GM11168 (cell line): Measurements from ENCODE around the gene TBX2.

Experiments used
- in situ Hi-C: fragments of 300-500 bp; cut with MboI; formaldehyde crosslinking; loops from one replicate; pipeline ENCODE4 v1.12.0; 2022; ENCODE audit warnings: low sequenced_read_pairs; ENCODE audit not compliant: unreplicated experiment

Gene TBX2

DNA sequence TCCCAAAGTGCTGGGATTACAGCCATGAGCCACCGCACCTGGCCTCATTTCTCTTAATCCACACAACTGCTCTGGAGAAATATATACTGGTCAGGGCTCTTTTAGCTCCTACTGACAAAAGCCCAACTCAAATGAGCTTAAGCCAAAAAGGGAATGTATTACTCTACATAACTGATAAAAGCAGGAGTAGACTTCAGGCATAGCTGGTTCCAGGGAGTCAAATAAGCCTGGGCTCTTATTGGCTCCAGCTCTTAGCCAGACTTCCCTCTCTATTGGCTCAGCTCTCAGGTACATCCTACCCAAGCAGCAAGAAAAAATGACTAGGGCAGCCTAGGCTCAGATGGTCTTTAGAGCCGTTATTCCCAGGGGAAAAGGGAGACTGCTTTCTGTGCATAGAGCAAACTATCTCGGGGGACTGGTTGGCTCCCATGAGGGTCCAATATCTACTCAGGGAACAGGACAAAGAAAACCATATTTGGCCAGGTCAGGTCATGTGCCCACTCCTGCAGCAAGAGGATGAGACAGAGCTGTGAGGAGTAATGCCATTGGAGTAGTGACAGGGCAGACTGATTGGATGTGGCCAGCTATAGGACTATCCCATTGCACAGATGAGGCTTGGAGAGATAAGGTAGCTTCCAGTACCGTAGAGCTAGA is 21.2 kb downstream of the TBX2 start:
- in situ Hi-C loops = no loop called here

DNA sequence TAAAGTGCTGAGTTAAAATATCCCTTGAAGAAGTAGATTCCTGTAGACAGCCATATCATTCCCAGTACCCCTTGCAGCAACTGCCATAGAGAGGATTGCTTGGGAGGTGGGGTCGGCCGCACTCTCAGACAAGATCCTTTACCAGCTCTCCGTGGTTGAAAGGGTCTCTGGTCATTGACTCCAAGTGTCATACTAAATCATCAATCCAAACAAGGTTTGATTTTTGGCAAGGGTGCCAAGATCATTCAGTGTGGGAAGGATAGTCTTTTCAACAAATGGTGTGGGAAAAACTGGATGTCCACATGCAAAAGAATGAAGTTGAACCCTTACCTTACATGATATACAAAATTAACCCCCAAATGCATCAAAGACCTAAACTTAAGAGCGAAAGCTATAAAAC is 21.8 kb downstream of the TBX2 start:
- in situ Hi-C loops = no loop called here

DNA sequence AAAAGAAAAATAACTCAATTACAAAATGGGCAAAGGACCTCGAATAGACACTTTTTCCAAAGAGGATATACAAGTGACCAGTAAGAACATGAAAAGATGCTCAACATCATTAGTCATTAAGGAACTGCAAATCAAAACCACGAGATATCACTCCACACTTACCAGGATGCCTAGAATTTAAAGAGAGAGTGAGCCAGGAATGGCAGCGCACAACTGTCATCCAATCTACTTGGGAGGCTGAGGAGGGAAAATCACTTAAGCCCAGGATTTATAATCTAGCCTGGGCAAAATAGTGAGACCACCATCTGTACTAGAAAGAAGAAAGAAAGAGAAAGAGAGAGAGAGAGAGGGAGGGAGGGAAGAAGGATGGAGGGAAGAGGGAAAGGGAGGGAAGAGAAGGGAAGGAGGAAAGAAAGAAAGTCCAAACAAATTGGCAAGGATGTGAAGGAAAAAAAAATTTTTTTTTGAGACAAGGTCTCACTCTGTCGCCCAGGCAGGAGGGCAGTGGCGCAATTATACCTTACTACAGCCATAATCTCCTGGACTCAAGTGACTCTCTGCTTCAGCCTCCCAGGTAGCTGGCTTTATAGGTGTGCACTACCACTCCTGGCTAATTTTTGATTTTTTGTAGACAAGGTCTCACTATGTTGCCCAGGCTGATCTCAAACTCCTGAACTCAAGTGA is 22.6 kb downstream of the TBX2 start:
- in situ Hi-C loops = no loop called here

DNA sequence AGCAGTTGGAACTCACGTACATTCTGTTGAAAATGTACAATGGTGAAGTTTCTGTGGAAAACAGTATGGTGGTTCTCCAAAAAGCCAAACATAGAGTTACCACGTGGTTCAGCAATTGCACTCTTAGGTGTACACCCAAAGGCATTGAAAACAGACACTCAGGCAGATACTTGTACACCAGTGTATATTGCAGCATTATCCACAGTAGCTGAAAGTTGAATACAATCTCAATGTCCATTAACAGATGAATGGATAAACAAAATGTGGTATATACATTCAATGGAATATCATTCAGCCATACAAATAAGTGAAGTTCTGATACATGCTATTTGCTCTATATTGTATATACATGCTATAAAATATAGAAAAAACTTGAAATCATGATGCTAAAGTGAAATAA is 23.2 kb downstream of the TBX2 start:
- in situ Hi-C loops = no loop called here

DNA sequence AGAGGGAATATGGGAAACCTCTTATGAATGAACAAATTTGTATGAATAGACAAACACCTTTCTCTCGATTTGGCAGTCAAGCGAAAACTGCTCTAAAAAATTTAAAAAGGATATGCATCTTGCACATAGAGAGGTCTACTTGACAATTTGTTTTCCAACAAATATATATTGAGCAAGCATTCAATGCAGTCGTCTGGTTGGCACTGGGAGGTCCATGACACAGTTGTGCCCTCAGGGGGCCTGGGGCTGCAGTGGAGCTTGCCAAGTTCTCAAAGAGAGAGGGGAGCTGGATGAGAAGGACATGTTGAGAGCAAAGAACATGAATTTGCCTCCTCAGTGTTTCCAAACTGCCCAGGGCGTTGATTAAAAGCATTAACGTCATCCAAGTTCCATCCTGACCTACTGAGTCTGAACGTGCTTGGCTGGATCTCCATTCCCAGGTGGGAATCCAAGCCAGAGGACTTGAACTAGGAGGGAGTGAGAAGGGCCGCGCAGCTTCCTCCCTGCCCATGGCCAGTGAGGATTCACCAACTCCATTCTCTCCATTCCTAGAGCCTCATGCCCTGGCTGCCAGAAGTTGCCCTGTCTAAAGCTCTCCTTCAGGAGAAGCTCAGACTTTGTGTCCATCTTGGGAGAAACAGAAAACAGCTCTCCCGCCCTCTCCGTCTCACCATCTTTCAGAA is 24.5 kb downstream of the TBX2 start:
- in situ Hi-C loops = no loop called here

DNA sequence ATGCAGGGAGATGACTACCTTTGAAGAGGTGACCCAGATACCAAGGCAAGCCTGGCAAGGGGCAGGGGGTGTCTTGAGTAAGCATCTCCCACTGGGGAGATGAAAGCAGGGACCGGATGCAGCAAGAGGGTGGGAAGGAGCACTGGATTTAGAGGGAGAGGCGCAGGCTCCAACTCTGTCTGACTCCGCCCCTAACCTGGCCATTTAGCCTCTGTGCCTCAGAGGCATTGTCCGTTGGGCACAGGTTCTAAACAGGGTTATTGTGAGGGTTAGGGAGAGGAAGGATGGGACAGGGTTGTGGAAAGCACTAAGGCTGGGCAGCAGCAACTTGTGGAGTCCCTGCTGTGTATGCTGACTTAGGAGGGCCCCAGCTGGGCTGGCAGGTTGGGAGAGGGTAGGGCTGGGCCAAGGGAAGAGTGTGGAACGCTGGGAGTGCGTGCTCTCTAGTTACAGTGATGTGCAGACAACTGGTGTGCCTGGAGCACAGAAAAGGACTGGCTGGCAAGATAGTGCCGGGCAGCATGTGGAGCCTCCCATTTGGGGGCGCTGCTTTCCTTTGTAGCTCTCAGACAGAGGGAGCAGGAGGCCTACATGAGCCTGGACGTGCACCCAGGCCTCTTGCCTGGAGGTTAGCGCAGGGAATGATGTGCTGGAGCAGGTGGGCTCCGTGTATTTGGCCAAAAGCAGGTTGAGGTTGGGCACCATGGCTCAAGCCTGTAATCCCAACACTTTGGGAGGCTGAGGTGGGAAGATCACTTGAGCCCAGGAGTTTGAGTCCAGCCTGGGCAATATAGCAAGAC is 26.2 kb downstream of the TBX2 start:
- in situ Hi-C loops = loop anchor here (25.0 kb wide), 1 partner anchor 411 kb away; no protein-coding TSS in a partner anchor

DNA sequence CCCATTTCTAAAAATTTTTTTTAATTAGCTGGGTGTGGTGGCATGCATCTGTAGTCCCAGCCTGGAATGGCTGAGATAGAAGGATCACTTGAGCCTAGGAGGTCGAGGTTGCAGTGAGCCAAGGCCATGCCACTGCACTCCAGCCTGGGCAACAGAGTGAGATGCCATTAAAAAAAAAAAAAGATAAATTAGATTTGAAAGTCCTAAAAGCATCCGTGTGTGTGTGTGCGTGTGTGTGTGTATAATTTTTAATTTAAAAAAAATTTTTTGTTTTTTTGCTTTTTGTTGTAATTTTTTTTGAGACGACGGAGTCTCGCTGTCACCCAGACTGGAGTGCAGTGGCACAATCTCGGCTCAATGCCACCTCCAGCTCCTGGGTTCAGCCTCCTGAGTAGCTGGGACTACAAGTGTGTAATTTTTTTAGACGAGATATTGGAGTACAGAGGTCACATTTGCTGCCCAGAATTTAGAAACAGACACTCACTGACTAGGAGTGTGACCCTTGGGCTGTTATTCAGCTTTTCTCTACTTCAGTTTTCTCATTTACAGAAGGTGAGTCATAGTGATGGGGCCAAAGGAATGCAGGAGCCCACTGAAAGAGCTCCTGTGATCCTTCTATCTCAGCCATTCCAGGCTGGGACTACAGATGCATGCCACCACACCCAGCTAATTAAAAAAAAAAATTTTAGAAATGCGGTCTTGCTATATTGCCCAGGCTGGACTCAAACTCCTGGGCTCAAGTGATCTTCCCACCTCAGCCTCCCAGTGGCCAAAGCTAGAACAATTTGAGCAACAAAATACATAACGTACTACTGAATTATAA is 27.1 kb downstream of the TBX2 start:
- in situ Hi-C loops = loop anchor here (25.0 kb wide), 1 partner anchor 411 kb away; no protein-coding TSS in a partner anchor

DNA sequence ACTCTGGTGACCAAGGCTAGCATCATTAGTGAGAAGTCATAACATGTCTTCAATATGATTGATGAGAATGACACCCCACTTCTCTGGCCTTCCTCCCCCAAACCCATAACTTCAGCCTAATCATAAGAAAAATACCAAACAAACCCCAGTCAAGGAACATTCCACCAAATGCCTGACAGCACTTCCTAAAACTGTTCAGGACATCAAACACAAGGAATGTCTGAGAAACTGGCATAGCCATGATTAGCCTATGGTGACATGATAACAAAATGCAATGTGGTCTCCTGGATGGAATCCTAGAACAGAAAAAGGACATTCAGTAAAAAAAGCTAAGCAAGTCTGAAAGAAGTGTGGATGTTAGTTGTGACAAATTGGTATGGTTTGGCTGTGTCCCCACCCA is 27.9 kb downstream of the TBX2 start:
- in situ Hi-C loops = loop anchor here (25.0 kb wide), 1 partner anchor 410 kb away; no protein-coding TSS in a partner anchor

DNA sequence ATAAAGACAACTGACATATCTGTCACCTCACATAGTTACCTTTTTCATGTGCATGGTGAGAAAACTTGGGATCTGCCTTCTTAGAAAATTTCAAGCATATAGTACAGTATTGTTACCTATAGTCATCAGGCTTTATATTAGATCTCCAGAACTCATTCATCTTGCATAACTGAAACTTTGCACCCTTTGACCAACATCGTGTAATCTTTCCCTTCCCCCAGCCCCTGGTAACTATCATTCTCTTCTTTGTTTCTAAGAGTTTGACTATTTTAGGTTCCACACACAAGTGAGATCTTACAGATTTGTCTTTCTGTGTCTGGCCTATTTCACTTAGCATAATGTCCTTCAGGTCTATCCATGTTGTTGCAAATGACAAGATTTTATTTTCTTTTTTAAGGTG is 29.6 kb downstream of the TBX2 start:
- in situ Hi-C loops = loop anchor here (25.0 kb wide), 1 partner anchor 408 kb away; no protein-coding TSS in a partner anchor

DNA sequence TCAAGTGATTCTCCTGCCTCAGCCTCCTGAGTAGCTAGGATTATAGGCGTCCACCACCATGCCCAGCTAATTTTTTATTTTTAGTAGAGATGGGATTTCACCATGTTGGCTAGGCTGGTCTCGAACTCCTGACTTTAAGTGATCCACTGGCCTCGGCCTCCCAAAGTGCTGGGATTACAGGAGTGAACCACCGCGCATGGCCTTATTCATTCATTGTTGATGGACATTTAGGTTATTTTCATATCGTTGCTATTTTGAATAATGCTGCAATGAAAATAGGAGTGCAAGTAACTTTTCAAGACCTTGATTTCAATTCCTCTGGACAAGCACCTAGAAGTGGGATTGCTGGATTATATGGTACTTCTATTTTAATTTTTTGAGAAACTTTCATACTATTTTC is 30.2 kb downstream of the TBX2 start:
- in situ Hi-C loops = loop anchor here (25.0 kb wide), 1 partner anchor 407 kb away; no protein-coding TSS in a partner anchor

DNA sequence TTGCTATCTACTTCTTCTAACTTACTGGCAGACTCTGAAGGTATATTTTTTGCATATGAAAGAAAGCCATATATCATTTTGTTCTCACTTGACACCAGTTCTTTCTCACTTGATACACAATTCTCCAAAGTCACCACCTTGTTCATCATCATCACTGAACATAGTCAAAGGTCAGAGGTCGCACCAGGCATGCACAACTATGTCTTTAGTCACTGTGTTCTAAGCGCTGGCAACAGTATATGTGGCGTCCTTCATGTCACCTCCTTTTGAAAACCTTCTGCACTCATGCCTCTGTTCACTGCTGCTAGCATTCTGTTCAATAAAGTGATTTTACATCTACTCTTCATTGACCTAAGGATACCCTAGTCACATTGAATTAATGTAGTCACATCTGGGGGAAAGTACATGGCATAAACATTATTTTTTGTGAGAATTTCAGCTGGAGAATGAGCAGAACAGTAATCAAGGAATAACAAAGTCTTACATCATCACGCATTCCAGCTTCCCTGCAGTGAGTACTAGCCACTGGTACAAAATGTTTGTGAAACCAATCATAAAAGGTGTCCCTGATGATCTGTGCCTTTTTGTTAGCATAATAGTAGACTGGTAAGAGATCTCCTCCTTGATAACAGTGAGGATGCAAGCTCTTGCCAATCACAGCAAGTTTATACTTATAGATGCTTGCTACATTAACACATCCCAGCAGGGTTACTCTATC is 32.1 kb downstream of the TBX2 start:
- in situ Hi-C loops = loop anchor here (25.0 kb wide), 1 partner anchor 406 kb away; no protein-coding TSS in a partner anchor

DNA sequence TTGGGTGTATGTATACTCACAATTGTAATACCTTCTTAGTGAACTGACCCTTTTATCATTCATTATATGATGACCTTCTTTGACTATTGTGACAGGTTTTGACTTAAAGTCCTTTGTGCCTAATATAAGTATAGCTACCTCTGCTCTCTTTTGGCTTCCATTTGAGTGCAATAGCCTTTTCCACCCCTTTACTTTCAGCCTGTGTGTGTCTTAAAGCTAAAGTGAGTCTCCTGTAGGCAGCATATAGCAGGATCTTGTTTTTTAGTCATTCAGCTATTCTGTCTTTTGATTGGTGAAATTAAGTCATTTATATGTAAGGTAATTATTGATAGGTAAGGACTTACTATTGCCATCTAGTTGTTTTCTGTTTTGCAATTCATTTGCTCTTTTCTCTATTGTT is 36.6 kb downstream of the TBX2 start:
- in situ Hi-C loops = loop anchor here (25.0 kb wide), 1 partner anchor 401 kb away; no protein-coding TSS in a partner anchor

DNA sequence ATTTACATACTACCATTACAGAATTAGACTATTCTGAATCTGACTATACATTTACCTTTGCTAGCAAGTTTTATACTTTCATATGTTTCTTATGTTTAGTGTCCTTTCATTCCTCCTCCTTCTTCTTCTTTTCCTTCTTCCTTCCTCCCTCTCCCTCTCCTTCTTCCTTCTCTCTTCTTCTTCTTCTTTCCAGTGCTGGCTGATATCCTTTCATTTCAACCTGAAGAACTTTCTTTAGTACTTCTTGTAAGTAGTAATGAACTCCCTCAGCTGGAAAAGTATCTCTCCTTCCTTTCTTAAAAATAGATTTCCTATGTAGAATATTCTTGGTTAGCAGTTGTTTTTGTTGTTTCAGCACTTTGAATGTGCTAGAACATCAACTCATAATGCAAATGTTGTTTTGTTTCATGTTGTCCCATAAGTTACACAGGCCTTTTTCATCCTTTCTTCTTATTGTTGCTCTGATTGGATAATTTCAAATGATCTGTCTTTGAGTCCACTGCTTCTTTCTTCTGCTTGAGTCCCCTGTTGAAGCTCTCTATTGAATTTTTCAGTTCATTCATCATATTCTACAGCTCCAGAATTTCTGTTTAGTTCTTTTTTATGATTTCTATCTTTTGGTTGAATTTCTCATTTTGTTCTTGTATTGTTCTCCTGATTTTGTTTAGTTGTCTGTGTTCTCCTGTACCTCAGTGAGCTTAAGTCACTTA is 37.5 kb downstream of the TBX2 start:
- in situ Hi-C loops = loop anchor here (25.0 kb wide), 1 partner anchor 400 kb away; no protein-coding TSS in a partner anchor

DNA sequence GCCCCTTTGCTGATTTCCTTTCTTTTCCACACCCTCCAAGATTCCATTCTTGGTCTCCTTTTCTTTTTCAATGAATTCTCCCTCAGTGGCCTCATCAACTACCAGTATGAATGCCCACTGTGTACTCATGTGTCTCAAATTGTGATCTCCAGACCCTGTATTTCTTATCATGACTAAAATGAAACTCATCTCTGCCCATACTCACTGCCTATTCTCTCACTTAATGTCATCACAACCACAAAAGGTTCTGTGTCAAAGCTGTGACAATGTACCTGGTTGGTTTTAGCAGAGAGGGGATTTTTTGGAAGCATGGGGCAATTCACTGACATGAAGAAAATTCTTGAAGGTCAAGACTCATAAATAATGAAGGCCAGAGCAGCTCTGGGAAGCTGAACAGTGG is 41.1 kb downstream of the TBX2 start:
- in situ Hi-C loops = loop anchor here (25.0 kb wide), 1 partner anchor 397 kb away; no protein-coding TSS in a partner anchor

DNA sequence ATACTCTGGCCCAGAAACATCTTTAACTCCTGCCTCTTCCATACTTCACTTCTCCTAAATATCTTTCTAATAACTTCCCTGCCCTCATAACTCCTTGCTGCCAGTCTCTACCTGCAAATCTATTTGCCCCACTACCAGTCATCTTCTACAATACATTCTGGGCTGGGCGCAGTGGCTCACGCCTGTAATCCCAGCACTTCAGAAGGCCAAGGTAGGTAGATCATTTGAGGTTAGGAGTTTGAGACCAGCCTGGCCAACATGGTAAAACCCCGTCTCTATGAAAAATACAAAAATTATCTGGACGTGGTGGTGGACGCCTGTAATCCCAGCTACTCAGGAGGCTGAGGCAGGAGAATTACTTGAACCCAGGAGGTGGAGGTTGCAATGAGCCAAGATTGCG is 41.9 kb downstream of the TBX2 start:
- in situ Hi-C loops = loop anchor here (25.0 kb wide), 1 partner anchor 396 kb away; no protein-coding TSS in a partner anchor

DNA sequence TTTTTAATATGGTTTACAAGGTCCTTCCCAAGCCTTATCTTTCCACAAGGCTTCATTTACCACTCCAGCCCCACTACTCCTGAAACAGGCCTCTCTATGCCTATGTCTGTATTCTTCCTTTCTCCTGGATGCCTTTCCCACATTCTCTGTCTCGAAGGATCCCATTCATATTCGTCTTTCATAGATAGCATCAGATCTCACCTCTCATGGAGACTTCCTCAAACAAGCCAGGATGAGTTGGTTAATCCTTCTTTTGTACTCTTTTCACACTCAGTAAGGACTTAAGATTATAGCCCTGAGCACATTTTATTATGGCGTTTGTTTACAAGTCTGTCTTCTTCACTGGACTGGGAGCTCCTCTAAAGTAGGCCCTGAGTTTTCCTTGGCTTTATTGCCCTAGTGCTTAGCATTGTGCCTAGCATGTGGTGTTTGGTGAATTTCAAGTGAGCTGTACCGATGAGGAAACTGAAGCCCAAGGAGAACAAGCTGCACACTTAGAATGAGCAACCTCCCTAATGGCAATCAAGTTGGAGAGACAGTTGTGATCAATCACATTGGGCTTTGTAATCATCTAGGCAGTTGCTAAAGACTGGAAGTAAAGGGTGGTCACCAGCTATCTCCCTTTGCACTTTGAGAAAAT is 42.6 kb downstream of the TBX2 start:
- in situ Hi-C loops = loop anchor here (25.0 kb wide), 1 partner anchor 395 kb away; no protein-coding TSS in a partner anchor

DNA sequence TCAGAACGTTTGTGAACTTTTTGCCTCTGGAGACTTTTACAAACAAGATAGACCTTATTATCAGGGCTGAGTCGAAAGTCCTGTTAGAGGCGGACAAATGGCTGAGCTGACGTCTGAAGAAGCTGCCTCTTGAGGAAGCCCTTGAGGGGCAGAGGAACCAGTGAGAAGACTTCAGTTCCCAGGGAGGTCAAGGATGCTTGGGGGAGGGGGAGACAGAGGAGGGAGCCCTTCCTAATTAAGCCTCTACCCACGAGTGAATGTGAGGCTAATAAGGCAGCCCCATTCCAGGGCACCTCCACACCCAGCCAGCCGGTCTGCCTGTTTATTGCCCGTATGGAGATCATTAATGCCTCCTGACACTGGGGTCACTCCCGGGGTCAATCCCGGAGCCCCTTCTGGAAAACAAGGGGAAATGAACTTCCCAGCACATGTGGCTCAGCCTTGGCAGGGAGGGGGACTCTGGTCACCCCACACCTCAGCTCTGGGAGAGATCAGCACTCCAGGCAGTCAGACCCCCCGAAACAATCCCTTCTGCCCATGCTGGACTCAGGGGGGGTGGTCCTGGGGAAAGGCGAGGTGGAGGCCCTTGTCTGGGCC is 43.3 kb downstream of the TBX2 start:
- in situ Hi-C loops = loop anchor here (25.0 kb wide), 1 partner anchor 394 kb away; no protein-coding TSS in a partner anchor
